GM18909 (cell line): ENCODE measurements around the gene WNT3A.

Experiments used
- ATAC-seq: cut with Tn5 transposase; IDR thresholded peaks from one replicate; pipeline ENCODE4 v1.9.1; 2021; ENCODE audit warnings: mild to moderate bottlenecking; ENCODE audit not compliant: unreplicated experiment, poor library complexity

The WNT3A gene

GRCh38 chr1:227998374-227999055 lies 8.3 kb upstream of the WNT3A start:
- no peak for ATAC-seq

GRCh38 chr1:227999056-227999930 lies 7.5 kb upstream of the WNT3A start:
- peak; percentile 76 for ATAC-seq

- no peak for ATAC-seq
These were observed 6.4 kb upstream of the WNT3A start for GRCh38 chr1:228000416-228000815.

- no peak for ATAC-seq
These were observed 5.8 kb upstream of the WNT3A start for GRCh38 chr1:228000836-228001563.

GRCh38 chr1:228001738-228002535 lies 4.9 kb upstream of the WNT3A start:
- no peak for ATAC-seq

- ATAC-seq, result no peak
These were observed 4.0 kb upstream of the WNT3A start for GRCh38 chr1:228002792-228003191.

- no peak for ATAC-seq
These were observed 3.1 kb upstream of the WNT3A start for GRCh38 chr1:228003461-228004330.

- ATAC-seq, result no peak
These were observed 2.4 kb upstream of the WNT3A start for GRCh38 chr1:228004331-228004855.

GRCh38 chr1:228004856-228005462 lies 1.8 kb upstream of the WNT3A start:
- ATAC-seq, result no peak

- ATAC-seq, result no peak
These were observed 1.2 kb upstream of the WNT3A start for GRCh38 chr1:228005511-228006033.

- no peak for ATAC-seq
These were observed 588 bp upstream of the WNT3A start for GRCh38 chr1:228006034-228006785.

GRCh38 chr1:228007049-228007800 lies 427 bp downstream of the WNT3A start:
- ATAC-seq, result no peak

GRCh38 chr1:228007801-228008341 lies 1.1 kb downstream of the WNT3A start:
- no peak for ATAC-seq

- no peak for ATAC-seq
These were observed 1.8 kb downstream of the WNT3A start for GRCh38 chr1:228008391-228009115.

- ATAC-seq, result no peak
These were observed 2.5 kb downstream of the WNT3A start for GRCh38 chr1:228009116-228009827.
